MCF 10A (cell line): ENCODE measurements around the gene RPL36. TPM values are rescaled to one million over a fixed set of nuclear protein-coding genes. Genes with fewer than 3 reads are reported as not detected.

Experiments
- BruUV-seq: library from RNA; stranded (reverse); fragments of 400-500 nt; replicated peaks from 2 replicates; lab custom pipeline; 2021; lab: Mats Ljungman, UMichigan
- CTCF ChIA-PET: fragments of 300-600 bp; sonication (Branson Sonifier 250); formaldehyde crosslinking; extraction: SDS; loops from one replicate; lab custom pipeline; 2021; ENCODE audit warnings: antibody characterized with exemption, inconsistent platforms; lab: Yijun Ruan, JAX
- POLR2A ChIA-PET: fragments of 300-600, 350-650 bp; sonication (Branson Sonifier 250); formaldehyde crosslinking; extraction: SDS; loops from one replicate; lab custom pipeline; 2020; ENCODE audit warnings: antibody characterized with exemption, inconsistent platforms; lab: Yijun Ruan, JAX
- DNase-seq: peaks from one replicate; pipeline ENCODE4 v3.0.0-alpha.2; 2018; ENCODE audit not compliant: unreplicated experiment
- H3K27ac Mint-ChIP-seq: one replicate; pipeline ENCODE4 v1.8.0; 2022; ENCODE audit warnings: mild to moderate bottlenecking, low read depth, mixed read lengths; ENCODE audit not compliant: unreplicated experiment
- H3K27me3 Mint-ChIP-seq: one replicate; pipeline ENCODE4 v1.8.0; 2022; ENCODE audit warnings: mixed read lengths; ENCODE audit not compliant: insufficient read depth, unreplicated experiment
- H3K36me3 Mint-ChIP-seq: one replicate; pipeline ENCODE4 v1.8.0; 2022; ENCODE audit warnings: mild to moderate bottlenecking, moderate library complexity, mixed read lengths; ENCODE audit not compliant: insufficient read depth, unreplicated experiment
- H3K4me1 Mint-ChIP-seq: one replicate; pipeline ENCODE4 v1.8.0; 2022; ENCODE audit warnings: mixed read lengths; ENCODE audit not compliant: insufficient read depth, unreplicated experiment
- H3K4me3 Mint-ChIP-seq: one replicate; pipeline ENCODE4 v1.8.0; 2022; ENCODE audit warnings: mild to moderate bottlenecking, moderate library complexity, mixed read lengths; ENCODE audit not compliant: unreplicated experiment
- H3K9me3 Mint-ChIP-seq: one replicate; pipeline ENCODE4 v1.8.0; 2022; ENCODE audit warnings: mixed read lengths; ENCODE audit not compliant: unreplicated experiment
- CTCF ChIP-seq: fragments of 200-600 bp; IDR thresholded peaks from one replicate; pipeline ENCODE4 v1.8.0; 2022; ENCODE audit warnings: antibody characterized with exemption, mild to moderate bottlenecking; ENCODE audit not compliant: unreplicated experiment
- intact Hi-C: fragments of 100-400 bp; cut with micrococcal nuclease; formaldehyde crosslinking; loops from 2 replicates; pipeline ENCODE4 v1.14.1; 2022
- total RNA-seq: library from RNA; stranded (reverse); gene quantifications from 2 replicates; pipeline ENCODE4 v1.2.3, GENCODE V29; 2022

The RPL36 gene
- total RNA-seq, 1 experiment from 2014 or later: 1,569 TPM

- DNase-seq: no peak
- Mint-ChIP-seq H3K27me3 (no peaks in the 10 kb centered on the region), H3K4me1 (no peaks in the 10 kb centered on the region), H3K36me3 (peaks cover 85% of the 10 kb centered on the region), H3K9me3 (no peaks in the 10 kb centered on the region), H3K4me3 (no peak overlapping the region), H3K27ac (no peak overlapping the region)
- intact Hi-C loops: loop anchor here (10.0 kb wide), 1 partner anchor 99 kb away; the partner anchor contains the start of gene DUS3L
- TF ChIP-seq CTCF: no peak
- CTCF ChIA-PET: no interaction called here
- no TSS peak for BruUV-seq
- POLR2A ChIA-PET: interaction anchor here (0.9 kb wide), 1 partner anchor 23 kb away, joined by 4 read pairs; no protein-coding TSS in a partner anchor
Observed at GRCh38 chr19:5695649-5696195, 5.6 kb downstream of the RPL36 start.

GRCh38 chr19:5696196-5697021 is 6.3 kb downstream of the RPL36 start:
- no TSS peak for BruUV-seq
- H3K4me1 Mint-ChIP-seq: no peaks in the 10 kb centered on the region

GRCh38 chr19:5697022-5697889 is 7.2 kb downstream of the RPL36 start:
- CTCF ChIA-PET: interaction anchor here (1.4 kb wide), 1 partner anchor 10 kb away, joined by 5 read pairs; no protein-coding TSS in a partner anchor
- BruUV-seq: no TSS peak
- H3K36me3 Mint-ChIP-seq: peaks cover 81% of the 10 kb centered on the region

More at GRCh38 chr19:5696196-5697021, 6.3 kb downstream of the RPL36 start:
- no peaks in the 10 kb centered on the region for H3K9me3 Mint-ChIP-seq
- intact Hi-C loops: loop anchor here (10.0 kb wide), 1 partner anchor 98 kb away; the partner anchor contains the start of gene DUS3L
- no peak for DNase-seq
- peak overlapping the region; percentile 54 for H3K27ac Mint-ChIP-seq
- no peaks in the 10 kb centered on the region for H3K27me3 Mint-ChIP-seq
- CTCF ChIA-PET: no interaction called here
- POLR2A ChIA-PET: interaction anchor here (0.6 to 0.9 kb wide), 2 partner anchors 22 to 44 kb away, joined by 3 read pairs; no protein-coding TSS in a partner anchor
- no peak overlapping the region for H3K4me3 Mint-ChIP-seq
- H3K36me3 Mint-ChIP-seq: peaks cover 81% of the 10 kb centered on the region
- no peak for TF ChIP-seq CTCF

More at GRCh38 chr19:5697022-5697889, 7.2 kb downstream of the RPL36 start:
- POLR2A ChIA-PET: interaction anchor here (0.6 to 3.1 kb wide), 5 partner anchors 11 to 43 kb away, joined by 3 to 15 read pairs (median 3); partner anchors contain the start of genes CATSPERD and LONP1
- no peaks in the 10 kb centered on the region for H3K9me3 Mint-ChIP-seq
- no peaks in the 10 kb centered on the region for H3K27me3 Mint-ChIP-seq
- no peak for DNase-seq
- intact Hi-C loops: loop anchor here (10.0 kb wide), 1 partner anchor 98 kb away; the partner anchor contains the start of gene DUS3L
- no peaks in the 10 kb centered on the region for H3K4me1 Mint-ChIP-seq
- no peak overlapping the region for H3K4me3 Mint-ChIP-seq
- H3K27ac Mint-ChIP-seq: peak overlapping the region; percentile 54
- TF ChIP-seq CTCF: no peak
